ENCODE data around the gene METTL22.

Gene METTL22

GRCh38 chr16:8591451-8591850, 30.0 kb upstream of the METTL22 start:
- no peak for DNase-seq (ENCODE audit: low read depth)
- H3K4me3 ChIP-seq (ENCODE audit: low read depth, low read length), result no peak overlapping the region
- TF ChIP-seq, protein P1, sequence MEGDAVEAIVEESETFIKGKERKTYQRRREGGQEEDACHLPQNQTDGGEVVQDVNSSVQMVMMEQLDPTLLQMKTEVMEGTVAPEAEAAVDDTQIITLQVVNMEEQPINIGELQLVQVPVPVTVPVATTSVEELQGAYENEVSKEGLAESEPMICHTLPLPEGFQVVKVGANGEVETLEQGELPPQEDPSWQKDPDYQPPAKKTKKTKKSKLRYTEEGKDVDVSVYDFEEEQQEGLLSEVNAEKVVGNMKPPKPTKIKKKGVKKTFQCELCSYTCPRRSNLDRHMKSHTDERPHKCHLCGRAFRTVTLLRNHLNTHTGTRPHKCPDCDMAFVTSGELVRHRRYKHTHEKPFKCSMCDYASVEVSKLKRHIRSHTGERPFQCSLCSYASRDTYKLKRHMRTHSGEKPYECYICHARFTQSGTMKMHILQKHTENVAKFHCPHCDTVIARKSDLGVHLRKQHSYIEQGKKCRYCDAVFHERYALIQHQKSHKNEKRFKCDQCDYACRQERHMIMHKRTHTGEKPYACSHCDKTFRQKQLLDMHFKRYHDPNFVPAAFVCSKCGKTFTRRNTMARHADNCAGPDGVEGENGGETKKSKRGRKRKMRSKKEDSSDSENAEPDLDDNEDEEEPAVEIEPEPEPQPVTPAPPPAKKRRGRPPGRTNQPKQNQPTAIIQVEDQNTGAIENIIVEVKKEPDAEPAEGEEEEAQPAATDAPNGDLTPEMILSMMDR (IDR thresholded peaks at IDR 0.05; ENCODE audit: control insufficient read depth, extremely low read depth, insufficient read depth), result no peak

- no peak for DNase-seq (ENCODE audit: low read depth)
- no peak overlapping the region for H3K4me3 ChIP-seq (ENCODE audit: low read depth, low read length)
- TF ChIP-seq, protein P1 (IDR thresholded peaks at IDR 0.05; ENCODE audit: control insufficient read depth, extremely low read depth, insufficient read depth), result no peak
Measured at GRCh38 chr16:8594149-8594666, 27.3 kb upstream of the METTL22 start.

GRCh38 chr16:8595783-8596182, 25.7 kb upstream of the METTL22 start:
- no peak overlapping the region for H3K4me3 ChIP-seq (ENCODE audit: low read depth, low read length)

DNA sequence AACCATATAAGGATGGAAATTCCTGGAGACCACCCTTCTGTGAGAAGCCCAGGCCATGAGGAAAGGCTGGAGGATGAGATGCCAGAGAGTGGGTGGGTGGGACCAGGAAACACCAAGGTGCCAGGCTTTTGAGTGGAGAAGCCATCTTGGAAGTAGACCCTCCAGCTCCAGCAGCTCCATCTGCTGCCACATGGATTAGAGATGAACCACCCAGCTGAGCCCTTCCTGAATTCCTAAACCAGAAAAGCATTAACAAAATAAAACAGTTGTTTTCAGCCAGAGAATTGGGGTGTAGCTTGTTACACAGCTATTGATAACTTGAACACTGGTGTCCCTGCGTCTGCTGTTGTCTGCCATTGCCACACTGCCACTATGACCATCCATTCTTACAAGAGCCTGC, 24.9 kb upstream of the METTL22 start:
- H3K4me3 ChIP-seq (ENCODE audit: low read depth, low read length), result no peak overlapping the region
- TF ChIP-seq, protein P1 (IDR thresholded peaks at IDR 0.05; ENCODE audit: control insufficient read depth, extremely low read depth, insufficient read depth), result no peak
- no peak for DNase-seq (ENCODE audit: low read depth)

More at GRCh38 chr16:8595783-8596182, 25.7 kb upstream of the METTL22 start:
- TF ChIP-seq, protein P1 (IDR thresholded peaks at IDR 0.05; ENCODE audit: control insufficient read depth, extremely low read depth, insufficient read depth), result no peak
- DNase-seq (ENCODE audit: low read depth), result no peak

DNA sequence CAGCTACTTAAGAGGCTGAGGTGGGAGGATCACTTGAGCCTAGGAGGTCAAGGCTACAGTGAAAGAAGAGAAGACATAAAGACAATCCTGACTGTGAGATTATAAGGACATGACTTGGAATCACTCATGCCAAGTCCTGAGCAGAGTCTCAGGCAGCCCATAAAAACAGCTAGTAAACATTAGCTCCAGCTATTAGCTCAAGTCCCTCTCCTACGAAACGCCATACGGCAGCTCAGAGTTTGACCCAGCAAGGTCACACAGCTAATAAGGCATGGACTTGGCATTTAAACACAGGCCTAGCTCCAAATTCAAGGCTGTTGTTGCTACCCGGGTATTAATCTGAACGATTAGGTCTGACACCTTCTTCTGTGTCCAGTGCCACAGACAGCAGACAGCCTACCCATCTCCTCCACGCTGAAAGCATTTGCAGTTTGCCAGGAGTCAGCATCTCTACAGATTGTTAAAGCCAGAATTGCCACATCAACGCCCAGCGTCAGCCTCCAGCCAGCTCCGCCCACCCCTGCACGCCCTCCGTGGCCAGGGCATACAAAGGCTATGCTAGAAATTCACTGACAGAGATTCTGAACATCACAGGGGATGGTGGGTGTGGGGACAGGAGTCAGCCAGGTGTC, 21.2 kb upstream of the METTL22 start:
- TF ChIP-seq, protein P1 (IDR thresholded peaks at IDR 0.05; ENCODE audit: control insufficient read depth, extremely low read depth, insufficient read depth), result no peak
- DNase-seq (ENCODE audit: low read depth), result peak; percentile 64
- H3K4me3 ChIP-seq (ENCODE audit: low read depth, low read length), result no peak overlapping the region

- DNase-seq (ENCODE audit: low read depth), result no peak
- TF ChIP-seq, protein P1 (IDR thresholded peaks at IDR 0.05; ENCODE audit: control insufficient read depth, extremely low read depth, insufficient read depth), result no peak
- H3K4me3 ChIP-seq (ENCODE audit: low read depth, low read length), result no peak overlapping the region
Measured at GRCh38 chr16:8605554-8605953, 15.9 kb upstream of the METTL22 start.

GRCh38 chr16:8607214-8607613, 14.3 kb upstream of the METTL22 start:
- H3K4me3 ChIP-seq (ENCODE audit: low read depth, low read length), result no peak overlapping the region
- no peak for DNase-seq (ENCODE audit: low read depth)
- TF ChIP-seq, protein P1 (IDR thresholded peaks at IDR 0.05; ENCODE audit: control insufficient read depth, extremely low read depth, insufficient read depth), result no peak

Data from LNCaP clone FGC (cell line).